ENCODE results near the gene RBM4B.
"Not testable (repeated sequence)": the region's sequence is repeated elsewhere in the genome, so short reads cannot be mapped to it uniquely, and the experiment has no call there.

RBM4B gene

DNA sequence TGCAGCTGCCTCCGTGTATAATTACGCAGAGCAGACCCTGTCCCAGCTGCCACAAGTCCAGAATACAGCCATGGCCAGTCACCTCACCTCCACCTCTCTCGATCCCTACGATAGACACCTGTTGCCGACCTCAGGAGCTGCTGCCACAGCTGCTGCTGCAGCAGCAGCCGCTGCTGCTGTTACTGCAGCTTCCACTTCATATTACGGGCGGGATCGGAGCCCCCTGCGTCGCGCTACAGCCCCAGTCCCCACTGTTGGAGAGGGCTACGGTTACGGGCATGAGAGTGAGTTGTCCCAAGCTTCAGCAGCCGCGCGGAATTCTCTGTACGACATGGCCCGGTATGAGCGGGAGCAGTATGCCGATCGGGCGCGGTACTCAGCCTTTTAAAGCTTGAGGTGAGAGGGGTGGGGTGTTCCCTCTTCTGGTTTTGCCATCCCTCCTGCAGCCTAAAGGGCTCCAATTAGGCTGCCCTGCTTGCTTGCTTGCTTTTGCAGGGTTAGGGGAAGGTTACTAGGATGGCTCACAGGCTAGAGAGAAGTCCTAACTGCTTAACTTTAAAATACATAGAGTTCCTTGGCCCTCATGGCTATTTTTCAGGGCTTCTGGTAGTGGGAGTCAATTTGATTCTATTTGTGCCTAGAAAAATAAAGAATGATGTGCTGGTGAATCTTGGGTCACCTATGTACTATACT lies 33.8 kb downstream of the RBM4B start (continued):
- TF ChIP-seq, protein P1, sequence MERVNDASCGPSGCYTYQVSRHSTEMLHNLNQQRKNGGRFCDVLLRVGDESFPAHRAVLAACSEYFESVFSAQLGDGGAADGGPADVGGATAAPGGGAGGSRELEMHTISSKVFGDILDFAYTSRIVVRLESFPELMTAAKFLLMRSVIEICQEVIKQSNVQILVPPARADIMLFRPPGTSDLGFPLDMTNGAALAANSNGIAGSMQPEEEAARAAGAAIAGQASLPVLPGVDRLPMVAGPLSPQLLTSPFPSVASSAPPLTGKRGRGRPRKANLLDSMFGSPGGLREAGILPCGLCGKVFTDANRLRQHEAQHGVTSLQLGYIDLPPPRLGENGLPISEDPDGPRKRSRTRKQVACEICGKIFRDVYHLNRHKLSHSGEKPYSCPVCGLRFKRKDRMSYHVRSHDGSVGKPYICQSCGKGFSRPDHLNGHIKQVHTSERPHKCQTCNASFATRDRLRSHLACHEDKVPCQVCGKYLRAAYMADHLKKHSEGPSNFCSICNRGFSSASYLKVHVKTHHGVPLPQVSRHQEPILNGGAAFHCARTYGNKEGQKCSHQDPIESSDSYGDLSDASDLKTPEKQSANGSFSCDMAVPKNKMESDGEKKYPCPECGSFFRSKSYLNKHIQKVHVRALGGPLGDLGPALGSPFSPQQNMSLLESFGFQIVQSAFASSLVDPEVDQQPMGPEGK (CRISPR knock-in tag; IDR thresholded peaks at IDR 0.05; ENCODE audit: borderline replicate concordance): no peak

DNA sequence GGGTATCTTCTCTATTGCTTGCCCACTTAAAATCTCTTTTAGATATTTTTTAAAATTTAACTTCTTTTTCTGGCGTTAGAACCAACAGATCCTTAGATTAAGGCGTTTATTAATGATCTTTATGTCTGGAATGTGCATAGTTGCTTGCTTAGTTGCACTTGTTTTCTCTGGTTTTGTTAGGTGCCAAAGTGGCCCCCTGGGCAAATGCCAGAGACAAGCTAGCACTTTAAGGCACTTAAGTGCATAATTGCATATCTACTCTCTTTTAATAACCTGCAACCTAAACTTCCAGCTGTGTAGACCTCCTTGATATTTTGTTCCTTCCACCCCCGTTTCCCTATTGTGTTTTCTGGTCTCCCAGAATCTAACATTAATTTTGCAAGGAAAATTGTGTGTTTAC lies 35.9 kb downstream of the RBM4B start:
- TF ChIP-seq ISL1 (CRISPR knock-in tag; IDR thresholded peaks at IDR 0.05): peak; percentile 51
- TF ChIP-seq, protein P1 (CRISPR knock-in tag; IDR thresholded peaks at IDR 0.05; ENCODE audit: borderline replicate concordance): no peak
- no peak for TF ChIP-seq ZNF565 (CRISPR knock-in tag; conservative IDR thresholded peaks at IDR 0.05; ENCODE audit: low read depth)
- no peak for TF ChIP-seq CSDC2 (CRISPR knock-in tag; IDR thresholded peaks at IDR 0.05)
- TF ChIP-seq ZNF8 (CRISPR knock-in tag; IDR thresholded peaks at IDR 0.05): no peak
- ATAC-seq: no peak

DNA sequence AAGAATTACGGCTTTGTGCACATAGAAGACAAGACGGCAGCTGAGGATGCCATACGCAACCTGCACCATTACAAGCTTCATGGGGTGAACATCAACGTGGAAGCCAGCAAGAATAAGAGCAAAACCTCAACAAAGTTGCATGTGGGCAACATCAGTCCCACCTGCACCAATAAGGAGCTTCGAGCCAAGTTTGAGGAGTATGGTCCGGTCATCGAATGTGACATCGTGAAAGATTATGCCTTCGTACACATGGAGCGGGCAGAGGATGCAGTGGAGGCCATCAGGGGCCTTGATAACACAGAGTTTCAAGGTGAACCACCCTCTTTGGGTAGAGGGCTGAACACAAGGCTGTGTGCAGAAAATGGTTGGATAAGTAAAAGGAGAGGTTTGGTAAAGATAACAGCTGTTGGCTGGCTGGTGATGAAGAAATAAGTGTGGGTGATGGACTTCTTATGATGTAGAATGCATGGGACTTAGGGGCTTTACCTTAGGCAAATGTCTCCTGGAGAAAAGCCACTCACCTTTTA lies 37.8 kb downstream of the RBM4B start:
- not testable (repeated sequence) for ATAC-seq

DNA sequence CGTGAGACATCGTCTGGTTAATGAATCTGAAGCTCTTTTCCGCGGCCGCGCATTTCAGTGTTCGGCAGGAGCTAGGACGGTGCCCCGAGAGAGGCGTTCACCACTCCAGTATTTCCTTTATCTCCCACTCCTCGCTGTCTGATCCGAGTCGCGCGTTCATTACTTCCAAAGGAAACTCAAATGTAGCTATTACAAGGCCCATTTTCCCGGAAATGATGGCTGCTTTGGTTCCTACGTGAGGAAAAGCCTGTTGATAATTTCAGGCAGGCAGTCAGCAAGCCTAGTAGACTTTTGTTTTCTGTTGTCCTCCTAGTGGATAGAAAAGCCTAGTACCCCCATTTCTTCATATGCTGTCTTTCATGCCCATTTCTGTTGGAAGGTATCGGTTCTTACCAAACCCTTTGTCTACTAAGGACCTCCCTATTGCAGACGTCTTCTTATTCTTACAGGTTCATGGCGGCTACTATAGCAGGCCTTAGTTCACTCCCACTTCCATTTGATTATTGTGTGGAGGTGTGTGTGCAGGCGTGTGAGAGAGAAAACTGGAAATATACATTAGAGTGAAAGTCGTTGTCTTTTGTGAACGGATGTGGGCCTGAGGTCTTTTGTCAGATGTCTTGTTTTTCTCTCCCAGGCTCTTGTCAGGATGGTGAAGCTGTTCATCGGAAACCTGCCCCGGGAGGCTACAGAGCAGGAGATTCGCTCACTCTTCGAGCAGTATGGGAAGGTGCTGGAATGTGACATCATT lies 38.4 kb downstream of the RBM4B start:
- peak; percentile 1; the same call in 2 of the 3 replicates for ATAC-seq
- TF ChIP-seq ESRRG (CRISPR knock-in tag; IDR thresholded peaks at IDR 0.05): no peak

DNA sequence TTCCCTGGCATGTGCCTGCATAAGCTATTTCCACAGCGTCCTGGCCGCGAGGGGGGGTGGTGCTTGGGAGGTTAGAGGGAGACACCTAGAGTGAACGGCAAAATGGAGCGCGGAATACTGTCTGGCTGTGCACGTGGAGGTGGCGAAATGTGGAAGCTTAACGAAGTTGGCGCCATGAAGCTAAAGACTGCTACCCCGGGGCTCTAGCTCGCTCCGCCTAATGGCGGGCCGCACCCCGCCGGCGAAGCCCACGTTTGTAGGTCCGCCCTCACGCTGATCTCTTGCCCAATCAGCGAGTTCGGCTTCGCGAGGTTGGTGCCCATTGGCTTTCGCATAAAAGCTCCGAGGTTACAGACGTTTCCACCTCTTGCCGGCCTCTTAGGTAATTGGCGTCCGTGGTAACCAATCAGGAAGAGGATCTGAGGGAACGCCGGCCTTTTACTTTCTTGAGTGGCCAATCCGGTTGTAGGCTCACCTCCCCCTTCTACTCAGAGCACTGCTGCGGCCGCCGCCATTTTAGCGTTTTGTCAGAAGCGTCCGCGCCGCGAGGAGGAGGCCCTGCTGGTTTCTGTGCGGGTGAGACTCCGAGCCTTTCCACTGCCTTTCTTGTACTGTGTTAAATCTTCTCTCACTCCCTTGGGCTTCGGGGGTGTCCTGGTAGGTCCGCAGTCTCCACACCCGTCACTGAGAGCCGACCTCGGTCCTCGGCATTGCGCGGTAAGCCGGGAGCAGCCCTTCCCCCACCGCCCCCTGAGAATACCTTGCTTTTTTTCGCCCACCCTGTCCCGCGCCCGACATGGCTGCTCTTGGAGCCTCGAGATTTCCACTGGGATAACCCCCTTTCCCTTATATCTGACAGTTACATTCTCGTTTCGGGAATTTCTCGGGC lies 39.3 kb downstream of the RBM4B start, which contains the start of gene RBM4:
RBM4 (plus strand) TSS at position 527 of the 889 bp plus-strand sequence. CDS start 1,009 bp downstream, outside the sequence.
- no peak for TF ChIP-seq TCF4 (CRISPR knock-in tag; IDR thresholded peaks at IDR 0.05; ENCODE audit: borderline replicate concordance)
- no peak for TF ChIP-seq ZFP30 (CRISPR knock-in tag; IDR thresholded peaks at IDR 0.05)
- TF ChIP-seq ZFP3 (CRISPR knock-in tag; IDR thresholded peaks at IDR 0.05): peak; percentile 57; the same call in 1 of the 2 replicates
- TF ChIP-seq, protein P1 (CRISPR knock-in tag; IDR thresholded peaks at IDR 0.05; ENCODE audit: borderline replicate concordance): 0 out of 2 replicates have a peak, but pooled peaks have one; percentile 39
- no peak for TF ChIP-seq ESRRG (CRISPR knock-in tag; IDR thresholded peaks at IDR 0.05)
- TF ChIP-seq CSDC2 (CRISPR knock-in tag; IDR thresholded peaks at IDR 0.05): 0 out of 2 replicates have a peak, but pooled peaks have one; percentile 54
- TF ChIP-seq ZC3H10 (CRISPR knock-in tag; IDR thresholded peaks at IDR 0.05): no peak
- 0 out of 2 replicates have a peak, but pooled peaks have one; percentile 8 for TF ChIP-seq SNAI2 (CRISPR knock-in tag; IDR thresholded peaks at IDR 0.05)
- TF ChIP-seq, protein P2, sequence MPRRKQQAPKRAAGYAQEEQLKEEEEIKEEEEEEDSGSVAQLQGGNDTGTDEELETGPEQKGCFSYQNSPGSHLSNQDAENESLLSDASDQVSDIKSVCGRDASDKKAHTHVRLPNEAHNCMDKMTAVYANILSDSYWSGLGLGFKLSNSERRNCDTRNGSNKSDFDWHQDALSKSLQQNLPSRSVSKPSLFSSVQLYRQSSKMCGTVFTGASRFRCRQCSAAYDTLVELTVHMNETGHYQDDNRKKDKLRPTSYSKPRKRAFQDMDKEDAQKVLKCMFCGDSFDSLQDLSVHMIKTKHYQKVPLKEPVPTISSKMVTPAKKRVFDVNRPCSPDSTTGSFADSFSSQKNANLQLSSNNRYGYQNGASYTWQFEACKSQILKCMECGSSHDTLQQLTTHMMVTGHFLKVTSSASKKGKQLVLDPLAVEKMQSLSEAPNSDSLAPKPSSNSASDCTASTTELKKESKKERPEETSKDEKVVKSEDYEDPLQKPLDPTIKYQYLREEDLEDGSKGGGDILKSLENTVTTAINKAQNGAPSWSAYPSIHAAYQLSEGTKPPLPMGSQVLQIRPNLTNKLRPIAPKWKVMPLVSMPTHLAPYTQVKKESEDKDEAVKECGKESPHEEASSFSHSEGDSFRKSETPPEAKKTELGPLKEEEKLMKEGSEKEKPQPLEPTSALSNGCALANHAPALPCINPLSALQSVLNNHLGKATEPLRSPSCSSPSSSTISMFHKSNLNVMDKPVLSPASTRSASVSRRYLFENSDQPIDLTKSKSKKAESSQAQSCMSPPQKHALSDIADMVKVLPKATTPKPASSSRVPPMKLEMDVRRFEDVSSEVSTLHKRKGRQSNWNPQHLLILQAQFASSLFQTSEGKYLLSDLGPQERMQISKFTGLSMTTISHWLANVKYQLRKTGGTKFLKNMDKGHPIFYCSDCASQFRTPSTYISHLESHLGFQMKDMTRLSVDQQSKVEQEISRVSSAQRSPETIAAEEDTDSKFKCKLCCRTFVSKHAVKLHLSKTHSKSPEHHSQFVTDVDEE (CRISPR knock-in tag; IDR thresholded peaks at IDR 0.05): no peak
- TF ChIP-seq GLIS3 (CRISPR knock-in tag; IDR thresholded peaks at IDR 0.05): 0 out of 2 replicates have a peak, but pooled peaks have one; percentile 55
- ATAC-seq: peak; percentile 96

All from SK-N-SH treated with all-trans-retinoic acid at 6 μM for 48 hours (cell line).